OCI-LY7 (cell line): ENCODE results near the gene SNRNP27. TPM values are rescaled to one million over a fixed set of nuclear protein-coding genes. Genes with fewer than 3 reads are reported as not detected.

Source experiments
- BruUV-seq: library from RNA; stranded (reverse); fragments of 400-500 nt; replicated peaks from 2 replicates; lab custom pipeline; 2021; lab: Mats Ljungman, UMichigan
- CTCF ChIA-PET: fragments of 300-600 bp; sonication (Branson Sonifier 250); formaldehyde crosslinking; loops from one replicate; lab custom pipeline; 2022; ENCODE audit warnings: antibody characterized with exemption; ENCODE audit not compliant: unreplicated experiment; lab: Charles Lee
- POLR2A ChIA-PET: fragments of 300-600 bp; sonication (Branson Sonifier 250); formaldehyde crosslinking; loops from one replicate; lab custom pipeline; 2022; ENCODE audit warnings: antibody characterized with exemption; lab: Charles Lee
- DNase-seq: peaks from one replicate; pipeline ENCODE4 v3.0.0-alpha.2; 2015; ENCODE audit warnings: low spot score
- H2AFZ ChIP-seq: fragments of 200-600 bp; sonication (generic), shearing (Covaris generic); 2 replicates; pipeline ENCODE4 v1.6.1; 2014; ENCODE audit warnings: mild to moderate bottlenecking, antibody characterized with exemption, low read length, moderate library complexity
- H3K27ac ChIP-seq: fragments of 200-600 bp; sonication (generic); 2 replicates; pipeline ENCODE4 v1.5.1; 2014; ENCODE audit warnings: mixed run types, low read depth, mild to moderate bottlenecking, moderate library complexity, low read length, inconsistent platforms; ENCODE audit not compliant: poor library complexity, severe bottlenecking
- H3K36me3 ChIP-seq: fragments of 200-600 bp; sonication (generic); 2 replicates; pipeline ENCODE4 v1.6.1; 2014; ENCODE audit warnings: mild to moderate bottlenecking, antibody characterized with exemption, low read length, moderate library complexity, mixed read lengths; ENCODE audit not compliant: insufficient read depth
- H3K4me1 ChIP-seq: fragments of 200-600 bp; sonication (generic); 2 replicates; pipeline ENCODE4 v1.5.1; 2014; ENCODE audit warnings: mild to moderate bottlenecking, low read length; ENCODE audit not compliant: insufficient read depth, poor library complexity, severe bottlenecking
- H3K4me2 ChIP-seq: fragments of 200-600 bp; sonication (generic); 2 replicates; pipeline ENCODE4 v1.6.1; 2014; ENCODE audit warnings: mild to moderate bottlenecking, low read length
- H3K4me3 ChIP-seq: fragments of 200-600 bp; sonication (generic); 2 replicates; pipeline ENCODE4 v1.5.1; 2014; ENCODE audit warnings: mild to moderate bottlenecking, low read depth, low read length; ENCODE audit not compliant: poor library complexity, severe bottlenecking
- H3K79me2 ChIP-seq: fragments of 200-600 bp; sonication (generic); 2 replicates; pipeline ENCODE4 v1.6.1; 2016; ENCODE audit warnings: low read depth, mild to moderate bottlenecking, low read length, moderate library complexity, mixed read lengths; ENCODE audit not compliant: insufficient read depth
- H3K9me2 ChIP-seq: fragments of 200-600 bp; sonication (generic); 2 replicates; pipeline ENCODE4 v1.6.1; 2016; ENCODE audit warnings: mild to moderate bottlenecking, low read length, mixed read lengths; ENCODE audit not compliant: insufficient read depth
- H3K9me3 ChIP-seq: fragments of 200-600 bp; sonication (generic); 2 replicates; pipeline ENCODE4 v1.6.1; 2014; ENCODE audit warnings: mild to moderate bottlenecking, mixed run types, low read length, mixed read lengths
- H4K20me1 ChIP-seq: fragments of 200-600 bp; sonication (generic); 2 replicates; pipeline ENCODE4 v1.6.1; 2014; ENCODE audit warnings: mild to moderate bottlenecking, antibody characterized with exemption, low read length, moderate library complexity, mixed read lengths; ENCODE audit not compliant: insufficient read depth
- CTCF ChIP-seq: fragments of 200-600 bp; sonication (generic); conservative IDR thresholded peaks from 2 replicates; pipeline ENCODE4 v1.5.1; 2014; ENCODE audit warnings: mild to moderate bottlenecking, antibody characterized with exemption, low read length, moderate library complexity, mixed read lengths
- EZH2phosphoT487 ChIP-seq: fragments of 200-600 bp; sonication (generic); IDR thresholded peaks from 2 replicates; pipeline ENCODE4 v1.6.1; 2018; ENCODE audit warnings: low read depth, borderline replicate concordance, mild to moderate bottlenecking, mixed run types, antibody characterized with exemption, low read length, moderate library complexity, mixed read lengths
- intact Hi-C: fragments of 100-400 bp; cut with micrococcal nuclease; formaldehyde crosslinking; loops from one replicate; pipeline ENCODE4 v1.10.0; 2022; ENCODE audit not compliant: unreplicated experiment
- total RNA-seq, 2 experiments: library from RNA; depleted of rRNA in 1 of 2; stranded (reverse); fragments of >200 nt in 1 of 2; shearing (Covaris generic) in 1 of 2; gene quantifications; 2 replicates each; pipeline ENCODE4 v1.2.3, GENCODE V29; 2014 to 2022

The SNRNP27 gene
- total RNA-seq, 2 experiments from 2014 or later = 42.2 to 76.0 TPM

- H3K4me1 ChIP-seq = peaks cover 33% of the 10 kb centered on the region
- BruUV-seq = no TSS peak
- peak overlapping the region; percentile 30; the same call in 1 of the 2 replicates for H2AFZ ChIP-seq
- no peaks in the 10 kb centered on the region for H3K9me3 ChIP-seq
- ChIA-PET CTCF (interaction anchor here (1.1 kb wide), 1 partner anchor 105 kb away, joined by 4 read pairs; no protein-coding TSS in a partner anchor), POLR2A (interaction anchor here (0.7 to 1.5 kb wide), 7 partner anchors 9 to 391 kb away, joined by 3 to 6 read pairs (median 4); partner anchors contain the start of genes C2orf42, MXD1, SNRNP27 and SNRPG)
- H3K36me3 ChIP-seq = peaks cover 78% of the 10 kb centered on the region
- peaks cover 18% of the 10 kb centered on the region; the same call in 1 of the 2 replicates for H3K79me2 ChIP-seq
- peak overlapping the region; percentile 67 for H3K4me3 ChIP-seq
- H4K20me1 ChIP-seq = no peaks in the 10 kb centered on the region
- H3K9me2 ChIP-seq = no peaks in the 10 kb centered on the region
- intact Hi-C loops = no loop called here
- peak overlapping the region; percentile 96 for H3K4me2 ChIP-seq
- H3K27ac ChIP-seq = peak overlapping the region; percentile 87
- no peak for TF ChIP-seq CTCF
- no peak for TF ChIP-seq EZH2phosphoT487
- peak; percentile 67 for DNase-seq
Observed at GRCh38 chr2:69902213-69902922, 8.6 kb downstream of the SNRNP27 start.

GRCh38 chr2:69907216-69907615, 13.5 kb downstream of the SNRNP27 start:
- Histone ChIP-seq H2AFZ (no peak overlapping the region), H3K4me3 (no peak overlapping the region), H3K27ac (no peak overlapping the region), H3K79me2 (no peaks in the 10 kb centered on the region), H3K4me2 (no peak overlapping the region), H3K4me1 (peaks cover 17% of the 10 kb centered on the region), H3K9me3 (no peaks in the 10 kb centered on the region), H3K36me3 (peaks cover 72% of the 10 kb centered on the region), H4K20me1 (no peaks in the 10 kb centered on the region), H3K9me2 (no peaks in the 10 kb centered on the region)
- no peak for DNase-seq
- intact Hi-C loops = no loop called here
- no TSS peak for BruUV-seq
- ChIA-PET CTCF (interaction anchor here (0.6 kb wide), 1 partner anchor 187 kb away, joined by 3 read pairs; no protein-coding TSS in a partner anchor), POLR2A (interaction anchor here (0.6 kb wide), 1 partner anchor 12 kb away, joined by 4 read pairs; no protein-coding TSS in a partner anchor)
- no peak for TF ChIP-seq EZH2phosphoT487
- no peak for TF ChIP-seq CTCF
